Heart left ventricle (tissue), 13 donors: ENCODE results near the gene HORMAD2.

Source experiments
- POLR2A ChIP-seq, 2 donors: fragments of 450-650 bp; IDR thresholded peaks; one replicate each; pipeline ENCODE4 v1.6.1; 2017; ENCODE audit warnings: antibody characterized with exemption in 2 of 2, mild to moderate bottlenecking in 2 of 2, moderate library complexity in 2 of 2
- TF ChIP-seq, protein P1 (sequence below), 12 donors: fragments of 200-600 bp; sonication (generic) in 4 of 12; IDR thresholded peaks; one replicate each; pipeline versions ENCODE4 v1.5.0 to v1.8.0; 2018 to 2022; ENCODE audit warnings: antibody characterized with exemption in 12 of 12, mild to moderate bottlenecking in 5 of 12
- donor health status: ischemic (EF 13 %, LVEDD 7.1; RV severe dilation, severe dysfunction).
- donor health status: DM: no; HTN: yes; CAD: no.
- donor health status: DM: no; HTN: no; CAD: no.
- donor health status: ischemic (EF 25% LVEDD 6.9; RV normal size, moderate dysfunction).
- donor health status: ischemic (EF 25% LVEDD 5.7; RV mildly dilated, moderate dysfunction).
- donor health status: ischemic (EF 35%, LVEDD 5.7; RV mildly dilated, moderate dysfunction).
- donor health status: nonischemic (EF 11% LVEDD 7.7; RV severe dilation, severe dysfunction).
- donor health status: DM: yes; HTN: yes; CAD: no.
- donor health status: PGD.
- donor health status: ischemic (EF 29% LVEDD 5.4; RV normal size, mild dysfunction).
- donor health status: nonischemic (EF 23%, LVEDD 6.1; RV moderate dilation, normal function).

- TF ChIP-seq POLR2A (IDR thresholded peaks at IDR 0.05): no peak
- TF ChIP-seq, protein P1, sequence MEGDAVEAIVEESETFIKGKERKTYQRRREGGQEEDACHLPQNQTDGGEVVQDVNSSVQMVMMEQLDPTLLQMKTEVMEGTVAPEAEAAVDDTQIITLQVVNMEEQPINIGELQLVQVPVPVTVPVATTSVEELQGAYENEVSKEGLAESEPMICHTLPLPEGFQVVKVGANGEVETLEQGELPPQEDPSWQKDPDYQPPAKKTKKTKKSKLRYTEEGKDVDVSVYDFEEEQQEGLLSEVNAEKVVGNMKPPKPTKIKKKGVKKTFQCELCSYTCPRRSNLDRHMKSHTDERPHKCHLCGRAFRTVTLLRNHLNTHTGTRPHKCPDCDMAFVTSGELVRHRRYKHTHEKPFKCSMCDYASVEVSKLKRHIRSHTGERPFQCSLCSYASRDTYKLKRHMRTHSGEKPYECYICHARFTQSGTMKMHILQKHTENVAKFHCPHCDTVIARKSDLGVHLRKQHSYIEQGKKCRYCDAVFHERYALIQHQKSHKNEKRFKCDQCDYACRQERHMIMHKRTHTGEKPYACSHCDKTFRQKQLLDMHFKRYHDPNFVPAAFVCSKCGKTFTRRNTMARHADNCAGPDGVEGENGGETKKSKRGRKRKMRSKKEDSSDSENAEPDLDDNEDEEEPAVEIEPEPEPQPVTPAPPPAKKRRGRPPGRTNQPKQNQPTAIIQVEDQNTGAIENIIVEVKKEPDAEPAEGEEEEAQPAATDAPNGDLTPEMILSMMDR (IDR thresholded peaks at IDR 0.05): no peak
These were observed 143.0 kb downstream of the HORMAD2 start for GRCh38 chr22:30223303-30223702.
